ENCODE results near the gene PFDN4.

GRCh38 chr20:54203281-54203680 lies 4.6 kb upstream of the PFDN4 start:
- TF ChIP-seq CTCF (IDR thresholded peaks at IDR 0.05 in 4 of 5, conservative IDR thresholded peaks at IDR 0.05 in 1 of 5) (no peak), POLR2A (IDR thresholded peaks at IDR 0.05) (no peak)
